ENCODE results near the gene SLC7A14. TPM values are rescaled to one million over a fixed set of nuclear protein-coding genes. Genes with fewer than 3 reads are reported as not detected.

SLC7A14 gene
- total and polyA plus RNA-seq, 2 donors (not counting 1 experiment from before 2014, with no cell fraction given) = not detected

GRCh38 chr3:170432416-170432815, 153.5 kb downstream of the SLC7A14 start:
- DNase-seq (no peak), ATAC-seq (ENCODE audit: low read depth) (no peak)
- Mint-ChIP-seq H3K27ac (no peak overlapping the region), H3K4me3 (no peak overlapping the region), H3K9me3 (ENCODE audit: insufficient read depth) (no peaks in the 10 kb centered on the region), H3K27me3 (peaks cover 7% of the 10 kb centered on the region), H3K4me1 (no peaks in the 10 kb centered on the region)
- H3K4me3 ChIP-seq (ENCODE audit: control extremely low read depth in 1 of 5, extremely low read depth in 1 of 5, insufficient read depth in 1 of 5, low read depth in 2 of 5, low read length in 4 of 5) = no peak overlapping the region
- WGBS (ENCODE audit: insufficient coverage) = 97% methylated on average over 14 of the region's 14 CpGs
- H3K9me3 ChIP-seq (ENCODE audit: control extremely low read depth in 1 of 3, control insufficient read depth in 2 of 3, insufficient read depth in 1 of 3, low read length in 2 of 3) = no peaks in the 10 kb centered on the region
- ChIA-PET CTCF (interaction anchor here (0.5 to 1.8 kb wide), 3 partner anchors 18 to 385 kb away, joined by 3 to 7 read pairs (median 4); no protein-coding TSS in a partner anchor), POLR2A (no interaction called here)
- H2AFZ ChIP-seq (ENCODE audit: insufficient read depth, low read depth, low read length, poor library complexity, severe bottlenecking) = no peak overlapping the region
- H4K20me1 ChIP-seq (ENCODE audit: control insufficient read depth, insufficient read depth, low read length, poor library complexity, severe bottlenecking) = no peaks in the 10 kb centered on the region
- H3K4me2 ChIP-seq (replicated peaks; ENCODE audit: low read depth, low read length, poor library complexity, severe bottlenecking) = no peak overlapping the region
- intact Hi-C loops (cut with micrococcal nuclease) = no loop called here
- no peaks in the 10 kb centered on the region for H3K27me3 ChIP-seq (replicated peaks in 1 of 4; ENCODE audit: control extremely low read depth in 1 of 4, control insufficient read depth in 3 of 4, insufficient read depth in 4 of 4, low read length in 3 of 4)
- H3K4me1 ChIP-seq (ENCODE audit: control insufficient read depth in 2 of 2, insufficient read depth in 2 of 2, low read length in 2 of 2) = no peaks in the 10 kb centered on the region
- no peaks in the 10 kb centered on the region for H3K79me2 ChIP-seq (ENCODE audit: control insufficient read depth, insufficient read depth, low read length)
- no peak overlapping the region for H3K27ac ChIP-seq (ENCODE audit: low read length in 2 of 2)
- no peak overlapping the region for H3K9ac ChIP-seq (ENCODE audit: low read length)
- no peak for TF ChIP-seq EZH2 (IDR thresholded peaks at IDR 0.05; ENCODE audit: borderline replicate concordance, insufficient read depth, low read depth, low read length, poor library complexity, severe bottlenecking)
- TF ChIP-seq, protein P1, sequence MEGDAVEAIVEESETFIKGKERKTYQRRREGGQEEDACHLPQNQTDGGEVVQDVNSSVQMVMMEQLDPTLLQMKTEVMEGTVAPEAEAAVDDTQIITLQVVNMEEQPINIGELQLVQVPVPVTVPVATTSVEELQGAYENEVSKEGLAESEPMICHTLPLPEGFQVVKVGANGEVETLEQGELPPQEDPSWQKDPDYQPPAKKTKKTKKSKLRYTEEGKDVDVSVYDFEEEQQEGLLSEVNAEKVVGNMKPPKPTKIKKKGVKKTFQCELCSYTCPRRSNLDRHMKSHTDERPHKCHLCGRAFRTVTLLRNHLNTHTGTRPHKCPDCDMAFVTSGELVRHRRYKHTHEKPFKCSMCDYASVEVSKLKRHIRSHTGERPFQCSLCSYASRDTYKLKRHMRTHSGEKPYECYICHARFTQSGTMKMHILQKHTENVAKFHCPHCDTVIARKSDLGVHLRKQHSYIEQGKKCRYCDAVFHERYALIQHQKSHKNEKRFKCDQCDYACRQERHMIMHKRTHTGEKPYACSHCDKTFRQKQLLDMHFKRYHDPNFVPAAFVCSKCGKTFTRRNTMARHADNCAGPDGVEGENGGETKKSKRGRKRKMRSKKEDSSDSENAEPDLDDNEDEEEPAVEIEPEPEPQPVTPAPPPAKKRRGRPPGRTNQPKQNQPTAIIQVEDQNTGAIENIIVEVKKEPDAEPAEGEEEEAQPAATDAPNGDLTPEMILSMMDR (IDR thresholded peaks at IDR 0.05) = no peak
- no peaks in the 10 kb centered on the region for H3K36me3 ChIP-seq (replicated peaks in 1 of 2; ENCODE audit: control extremely low read depth in 1 of 2, control insufficient read depth in 1 of 2, extremely low read depth in 1 of 2, insufficient read depth in 2 of 2, low read length in 1 of 2)

DNA sequence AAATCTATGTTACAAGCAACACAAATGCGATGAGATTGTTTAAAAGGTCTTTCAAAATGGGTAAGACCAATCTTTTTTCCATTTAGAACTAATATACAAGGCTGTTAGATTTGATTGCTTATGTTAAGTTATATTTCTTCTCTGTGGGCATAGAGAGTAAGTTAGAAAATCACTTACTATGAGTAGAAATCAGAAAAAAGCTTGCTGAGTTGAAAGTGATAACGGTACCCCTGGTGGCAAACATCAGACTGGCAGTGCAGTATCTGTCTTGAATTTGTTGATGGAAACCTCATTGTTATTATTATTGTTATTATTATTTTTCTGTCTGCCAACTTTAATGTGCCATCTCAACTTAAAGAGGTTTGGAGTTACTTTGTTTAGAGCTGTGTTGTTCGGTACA, 154.8 kb downstream of the SLC7A14 start:
- H3K4me2 ChIP-seq (replicated peaks; ENCODE audit: low read depth, low read length, poor library complexity, severe bottlenecking) = no peak overlapping the region
- H3K9me3 ChIP-seq (ENCODE audit: control extremely low read depth in 1 of 3, control insufficient read depth in 2 of 3, insufficient read depth in 1 of 3, low read length in 2 of 3) = no peaks in the 10 kb centered on the region
- Mint-ChIP-seq H3K27me3 (peaks cover 7% of the 10 kb centered on the region), H3K4me3 (no peak overlapping the region), H3K9me3 (ENCODE audit: insufficient read depth) (no peaks in the 10 kb centered on the region), H3K4me1 (no peaks in the 10 kb centered on the region), H3K27ac (no peak overlapping the region)
- no peaks in the 10 kb centered on the region for H3K4me1 ChIP-seq (ENCODE audit: control insufficient read depth in 2 of 2, insufficient read depth in 2 of 2, low read length in 2 of 2)
- H3K27ac ChIP-seq (ENCODE audit: low read length in 2 of 2) = no peak overlapping the region
- no peak overlapping the region for H2AFZ ChIP-seq (ENCODE audit: insufficient read depth, low read depth, low read length, poor library complexity, severe bottlenecking)
- H3K9ac ChIP-seq (ENCODE audit: low read length) = no peak overlapping the region
- no peaks in the 10 kb centered on the region for H3K36me3 ChIP-seq (replicated peaks in 1 of 2; ENCODE audit: control extremely low read depth in 1 of 2, control insufficient read depth in 1 of 2, extremely low read depth in 1 of 2, insufficient read depth in 2 of 2, low read length in 1 of 2)
- H3K27me3 ChIP-seq (replicated peaks in 1 of 4; ENCODE audit: control extremely low read depth in 1 of 4, control insufficient read depth in 3 of 4, insufficient read depth in 4 of 4, low read length in 3 of 4) = no peaks in the 10 kb centered on the region
- DNase-seq = no peak
- TF ChIP-seq, protein P1 (IDR thresholded peaks at IDR 0.05) = no peak
- no peak for TF ChIP-seq EZH2 (IDR thresholded peaks at IDR 0.05; ENCODE audit: borderline replicate concordance, insufficient read depth, low read depth, low read length, poor library complexity, severe bottlenecking)
- ChIA-PET CTCF (interaction anchor here (0.9 to 1.1 kb wide), 2 partner anchors 17 to 381 kb away, joined by 3 to 5 read pairs; no protein-coding TSS in a partner anchor), POLR2A (no interaction called here)
- no peaks in the 10 kb centered on the region for H3K79me2 ChIP-seq (ENCODE audit: control insufficient read depth, insufficient read depth, low read length)
- intact Hi-C loops (cut with micrococcal nuclease) = no loop called here
- WGBS (ENCODE audit: insufficient coverage) = no CpG with 5 or more reads among the region's 3 CpGs
- H4K20me1 ChIP-seq (ENCODE audit: control insufficient read depth, insufficient read depth, low read length, poor library complexity, severe bottlenecking) = no peaks in the 10 kb centered on the region
- ATAC-seq (ENCODE audit: low read depth) = no peak
- H3K4me3 ChIP-seq (ENCODE audit: control extremely low read depth in 1 of 5, extremely low read depth in 1 of 5, insufficient read depth in 1 of 5, low read depth in 2 of 5, low read length in 4 of 5) = no peak overlapping the region
